Stimulated activated CD4-positive, alpha-beta T cell treated with anti-CD3 and anti-CD28 coated beads, Interleukin-12 subunit alpha, Interleukin-12 subunit beta, amount 100 ng/mL, for 24 hours (primary cell): Measurements from ENCODE around the gene DMD.
"Not testable (repeated sequence)": the region's sequence is repeated elsewhere in the genome, so short reads cannot be mapped to it uniquely, and the experiment has no call there.

Experiments used
- DNase-seq, 2 experiments: peaks; one replicate each; pipeline ENCODE4 v3.0.0-alpha.2; 2020; ENCODE audit warnings: low read depth in 2 of 2

Gene DMD

GRCh38 chrX:31523884-31524536 is 1687.3 kb downstream of the DMD start:
- no peak for DNase-seq

- DNase-seq, result no peak
Measured at GRCh38 chrX:31522760-31523159, 1688.6 kb downstream of the DMD start.

- no peak for DNase-seq
Measured at GRCh38 chrX:31521941-31522340, 1689.4 kb downstream of the DMD start.

DNA sequence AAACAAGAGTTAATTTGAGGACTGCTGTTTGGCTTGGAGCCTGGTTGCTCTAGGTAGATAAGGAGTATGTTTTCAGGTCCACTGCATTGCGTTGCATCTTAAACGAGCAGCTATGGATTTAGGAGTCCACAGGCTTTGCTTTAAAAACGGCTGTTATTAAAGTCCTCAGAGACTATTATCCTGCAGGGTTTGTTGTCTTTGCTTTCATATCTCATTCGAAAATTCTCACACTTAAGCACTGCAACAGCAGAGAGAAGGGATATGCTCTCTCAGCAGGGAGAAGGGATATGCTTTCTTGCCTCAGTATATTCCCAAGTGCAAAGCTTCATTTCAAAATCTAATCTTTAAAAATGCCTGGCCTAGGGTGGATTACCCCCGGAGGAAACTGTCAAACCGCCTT is 1694.8 kb downstream of the DMD start:
- DNase-seq, result no peak

GRCh38 chrX:31508338-31508737 is 1703.0 kb downstream of the DMD start:
- DNase-seq, result no peak

DNA sequence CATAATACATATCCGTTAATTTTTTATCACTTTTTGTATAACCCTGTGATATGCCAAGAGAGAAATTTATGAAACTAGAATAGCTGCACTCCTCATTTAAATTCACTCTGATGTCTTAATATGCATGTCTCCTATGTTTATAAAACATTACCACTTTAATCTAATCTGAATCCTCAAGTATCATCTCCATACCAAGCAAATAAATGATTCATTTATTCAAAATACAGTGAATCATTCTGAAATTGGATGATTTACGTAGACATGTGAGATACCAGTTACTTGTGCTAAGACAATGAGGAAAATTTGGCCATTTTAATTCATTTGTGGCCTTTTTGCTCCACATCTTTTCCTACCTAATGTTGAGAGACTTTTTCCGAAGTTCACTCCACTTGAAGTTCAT is 1704.4 kb downstream of the DMD start:
- DNase-seq, result no peak

DNA sequence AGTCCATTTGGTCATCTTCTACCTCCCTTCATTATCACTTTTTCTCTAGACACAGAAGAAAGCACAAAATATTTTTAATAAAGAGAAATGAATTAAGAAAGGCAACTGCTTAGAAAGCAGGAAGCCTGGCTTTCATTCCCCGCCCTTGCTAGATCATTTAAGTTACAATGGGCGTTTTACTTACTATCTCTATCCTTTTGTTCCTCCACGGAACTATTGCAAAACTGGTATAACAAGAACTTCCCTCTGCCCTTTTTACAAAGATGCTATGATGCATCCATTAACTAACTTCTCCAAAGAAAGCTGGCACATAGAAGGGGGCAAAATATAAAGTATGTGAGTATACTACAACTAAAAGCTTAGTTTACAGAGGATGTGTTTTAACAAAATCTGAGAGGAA is 1705.0 kb downstream of the DMD start:
- DNase-seq, result no peak

DNA sequence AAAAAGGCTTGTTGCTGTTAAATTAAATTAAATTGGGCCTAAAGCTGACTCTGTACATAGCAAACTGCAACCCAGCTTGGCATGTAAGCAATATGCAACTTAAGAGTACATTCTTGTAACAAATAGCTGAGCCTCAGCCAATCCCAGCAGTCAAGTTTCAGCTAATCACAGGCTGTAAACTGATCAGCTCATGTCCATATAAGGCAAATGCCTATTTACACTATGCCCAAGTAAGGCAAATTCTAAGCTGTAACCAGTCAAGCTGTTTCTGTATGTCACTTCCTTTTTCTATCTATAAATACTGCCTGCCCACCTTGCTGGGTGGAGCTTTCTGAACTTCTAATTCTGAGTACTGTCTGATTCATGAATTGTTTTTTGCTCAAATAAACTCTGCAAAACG is 1710.4 kb downstream of the DMD start:
- no peak for DNase-seq

DNA sequence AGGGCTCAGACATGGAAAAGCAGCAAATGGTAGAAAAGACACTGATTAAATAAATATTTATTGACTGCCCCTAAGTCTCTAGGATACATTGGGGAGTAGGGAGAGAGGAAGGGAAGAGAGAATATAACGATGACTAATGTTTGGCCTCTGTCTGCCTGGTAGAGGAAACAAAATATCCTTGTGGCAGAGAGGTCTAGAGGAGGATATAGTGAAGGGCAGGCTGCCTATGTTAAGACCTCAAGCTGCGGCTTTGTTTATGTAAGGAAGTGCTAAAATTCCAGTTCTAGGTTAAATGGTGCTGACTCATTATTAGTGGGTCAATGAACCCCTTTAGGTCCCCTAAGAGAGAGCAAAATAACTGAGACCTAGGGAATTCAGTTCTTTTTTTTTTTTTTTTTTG is 1712.2 kb downstream of the DMD start:
- no peak for DNase-seq

DNA sequence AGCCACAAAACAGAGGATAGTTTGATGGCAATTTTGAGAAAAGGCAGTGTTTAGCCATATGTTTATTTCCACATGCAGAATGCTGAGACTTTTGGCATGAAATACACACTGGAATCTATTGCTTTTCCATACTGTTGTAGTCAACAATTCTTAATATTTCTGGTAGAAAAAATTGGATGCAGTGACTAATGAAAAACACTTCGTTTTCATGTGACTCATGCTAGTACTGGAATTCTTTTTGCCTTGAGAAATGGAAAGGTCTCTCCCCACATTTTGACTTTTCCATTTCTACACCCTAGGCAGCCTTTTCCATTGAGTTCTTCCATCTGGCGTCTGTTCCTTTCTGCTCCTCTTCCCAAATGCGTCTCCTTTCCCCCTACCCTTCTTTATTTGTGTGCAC is 1714.3 kb downstream of the DMD start:
- no peak for DNase-seq

DNA sequence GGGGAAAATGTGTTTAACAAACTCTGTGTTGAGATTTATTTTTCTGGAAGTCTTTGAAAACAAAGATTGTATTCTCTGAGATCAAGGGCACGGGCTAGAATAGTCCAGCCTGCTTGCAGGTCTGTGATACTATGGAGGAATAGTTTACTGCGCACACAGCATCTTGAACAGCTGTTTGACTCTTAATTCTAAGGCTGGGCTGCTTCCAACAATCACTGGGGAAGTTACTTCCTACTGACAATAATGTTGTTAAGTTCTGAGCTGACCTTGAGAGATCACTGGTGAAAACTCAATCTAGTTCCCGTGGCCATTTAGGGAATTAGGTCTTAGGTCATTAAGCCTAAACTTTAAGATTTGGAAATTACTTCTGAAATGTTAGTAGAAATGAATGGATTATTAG is 1723.4 kb downstream of the DMD start:
- no peak for DNase-seq

GRCh38 chrX:31483336-31483735 is 1728.0 kb downstream of the DMD start:
- no peak for DNase-seq

- no peak for DNase-seq
Measured at GRCh38 chrX:31480696-31481095, 1730.7 kb downstream of the DMD start.

DNA sequence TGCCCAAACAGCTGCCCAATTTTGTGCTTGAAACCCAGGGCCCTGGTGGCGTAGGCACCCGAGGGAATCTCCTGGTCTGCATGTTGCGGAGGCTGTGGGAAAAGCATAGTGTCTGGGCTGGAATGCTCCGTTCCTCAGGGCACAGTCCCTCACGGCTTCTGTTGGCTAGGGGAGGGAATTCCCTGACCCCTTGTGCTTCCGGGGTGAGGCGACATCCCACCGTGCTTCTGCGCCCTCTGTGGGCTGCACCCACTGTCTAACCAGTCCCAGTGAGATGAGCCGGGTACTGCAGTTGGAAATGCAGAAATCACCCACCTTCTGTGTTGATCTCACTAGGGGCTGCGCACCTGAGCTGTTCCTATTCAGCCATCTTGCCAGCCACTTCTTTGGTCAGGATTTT is 1740.1 kb downstream of the DMD start:
- no peak for DNase-seq

DNA sequence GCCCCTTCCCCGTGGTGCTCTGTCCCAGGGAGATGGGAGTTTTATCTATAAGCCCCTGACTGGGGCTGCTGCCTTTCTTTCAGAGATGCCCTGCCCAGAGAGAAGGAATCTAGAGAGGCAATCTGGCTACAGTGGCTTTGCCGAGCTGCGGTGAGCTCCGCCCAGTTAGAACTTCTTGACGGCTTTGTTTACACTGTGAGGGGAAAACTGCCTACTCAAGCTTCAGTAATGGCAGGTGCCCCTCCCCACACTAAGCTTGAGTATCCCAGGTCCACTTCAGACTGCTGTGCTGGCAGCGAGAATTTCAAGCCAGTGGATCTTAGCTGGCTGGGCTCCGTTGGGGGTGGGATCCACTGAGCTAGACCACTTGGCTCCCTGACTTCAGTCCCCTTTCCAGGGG is 1740.6 kb downstream of the DMD start:
- DNase-seq, result not testable (repeated sequence)

DNA sequence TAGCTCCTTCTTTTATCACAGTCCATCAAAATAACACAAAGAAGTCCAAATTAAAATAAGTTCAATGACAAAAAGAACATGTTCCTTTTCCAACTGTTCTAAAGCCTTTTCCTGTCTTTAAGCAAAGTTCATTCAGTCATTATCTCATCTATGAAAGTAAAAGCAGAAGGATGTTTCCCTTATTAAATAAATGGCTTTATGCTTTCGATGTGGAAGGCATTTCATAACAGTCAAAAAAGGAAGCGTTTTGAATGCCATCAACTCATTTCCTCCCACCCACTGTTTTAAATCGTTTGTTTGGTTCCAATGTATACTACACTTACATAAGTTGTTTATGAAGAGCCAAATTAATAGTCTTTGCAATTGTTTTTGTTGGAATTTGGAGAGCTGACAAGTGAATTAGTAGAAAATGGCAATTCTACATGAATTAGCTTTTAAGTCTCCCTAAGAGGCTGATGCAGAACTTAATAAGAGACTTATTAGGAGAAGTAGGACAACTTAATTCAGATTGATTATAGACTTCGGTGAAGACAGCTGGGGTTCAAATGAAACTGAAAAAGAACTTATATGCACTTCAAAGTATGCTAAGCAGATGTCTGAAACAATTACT is 1746.9 kb downstream of the DMD start:
- no peak for DNase-seq

GRCh38 chrX:31461266-31461665 is 1750.1 kb downstream of the DMD start:
- DNase-seq, result no peak

GRCh38 chrX:31459361-31459760 is 1752.0 kb downstream of the DMD start:
- no peak for DNase-seq

DNA sequence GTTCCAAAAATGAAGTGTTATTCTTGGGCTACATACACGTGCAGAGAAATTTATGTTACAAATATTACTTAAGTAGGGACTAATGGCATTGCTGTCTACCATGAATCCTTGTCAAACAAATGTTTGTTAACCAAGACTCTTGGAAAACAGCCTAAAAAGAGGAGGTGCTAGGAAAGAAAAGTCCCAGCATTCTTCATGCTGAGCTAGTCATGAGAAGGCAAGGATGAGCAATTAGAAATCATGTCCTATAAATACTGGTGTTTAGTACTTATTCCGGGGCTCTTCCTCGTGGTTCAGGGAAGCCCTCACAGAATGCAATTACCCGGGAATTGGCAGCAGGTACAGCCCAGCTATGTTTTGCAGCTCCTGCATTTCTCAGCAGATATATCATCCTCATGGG is 1761.4 kb downstream of the DMD start:
- no peak for DNase-seq

DNA sequence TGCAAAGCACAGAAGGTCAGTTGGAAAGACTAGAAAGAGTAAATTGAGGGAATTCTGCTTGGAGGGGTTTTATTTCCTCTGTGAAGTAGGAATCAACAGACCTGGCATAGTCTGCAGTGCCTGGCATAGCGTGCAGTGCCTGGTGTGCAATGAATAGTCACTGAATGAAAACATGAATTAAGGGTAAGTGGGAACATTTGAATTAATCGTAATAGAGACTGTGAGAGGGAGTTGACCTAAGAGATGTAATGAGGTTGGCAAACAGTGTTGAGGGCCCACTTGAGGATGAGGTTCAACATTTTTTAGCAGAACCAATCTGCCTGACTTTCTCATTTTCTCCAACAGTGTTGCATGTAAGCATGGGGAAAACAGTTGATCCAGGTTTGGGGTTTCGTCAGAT is 1762.3 kb downstream of the DMD start:
- no peak for DNase-seq

GRCh38 chrX:31445542-31445941 is 1765.8 kb downstream of the DMD start:
- DNase-seq, result no peak

GRCh38 chrX:31443654-31444053 is 1767.7 kb downstream of the DMD start:
- no peak for DNase-seq

GRCh38 chrX:31440546-31440945 is 1770.8 kb downstream of the DMD start:
- DNase-seq, result no peak

GRCh38 chrX:31436424-31436823 is 1774.9 kb downstream of the DMD start:
- no peak for DNase-seq
